ENCODE measurements around the gene KCNIP4. TPM values are rescaled to one million over a fixed set of nuclear protein-coding genes. Genes with fewer than 3 reads are reported as not detected.

KCNIP4 gene
- total RNA-seq, 3 donors from 2014 or later: 0.96 to 11.3 (median 2.4) TPM

- Histone ChIP-seq H3K4me3 (no peak overlapping the region), H3K4me1 (ENCODE audit: low read depth) (no peaks in the 10 kb centered on the region), H3K36me3 (ENCODE audit: low read depth) (no peaks in the 10 kb centered on the region), H3K9me3 (no peaks in the 10 kb centered on the region)
- intact Hi-C loops (cut with DNase I, micrococcal nuclease): no loop called here
- DNase-seq (no peak), ATAC-seq (no peak)
- TF ChIP-seq CTCF (IDR thresholded peaks at IDR 0.05): no peak
These were observed 886.7 kb downstream of the KCNIP4 start for GRCh38 chr4:21061902-21062301.

- intact Hi-C loops (cut with DNase I, micrococcal nuclease): no loop called here
- Histone ChIP-seq H3K4me3 (no peak overlapping the region), H3K9me3 (no peaks in the 10 kb centered on the region), H3K4me1 (ENCODE audit: low read depth) (no peaks in the 10 kb centered on the region), H3K36me3 (ENCODE audit: low read depth) (no peaks in the 10 kb centered on the region)
- no peak for ATAC-seq
- no peak for TF ChIP-seq CTCF (IDR thresholded peaks at IDR 0.05)
- no peak for DNase-seq
These were observed 902.4 kb downstream of the KCNIP4 start for GRCh38 chr4:21046141-21046540.

DNA sequence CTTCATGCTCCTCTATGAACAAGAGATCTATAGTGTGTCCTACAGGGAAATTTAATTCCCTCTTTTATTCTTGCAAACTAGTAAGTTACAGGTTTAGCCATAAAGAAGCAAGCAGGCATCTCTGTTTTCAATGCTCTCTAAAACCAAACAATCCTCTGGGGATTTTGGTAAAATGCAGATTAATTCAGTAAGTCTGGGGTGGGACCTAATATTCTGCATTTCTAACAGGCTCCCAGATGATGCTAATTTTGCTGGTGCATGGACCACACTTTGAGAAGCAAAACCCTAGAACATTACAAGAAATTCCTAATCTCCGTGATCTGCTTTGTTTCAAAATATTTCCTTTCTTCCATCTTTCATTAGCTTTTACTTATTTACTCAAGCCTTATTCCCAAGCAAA is 903.5 kb downstream of the KCNIP4 start:
- no peak overlapping the region for H3K4me3 ChIP-seq
- H3K4me1 ChIP-seq (ENCODE audit: low read depth): no peaks in the 10 kb centered on the region
- intact Hi-C loops (cut with DNase I, micrococcal nuclease): no loop called here
- DNase-seq: no peak
- no peaks in the 10 kb centered on the region for H3K36me3 ChIP-seq (ENCODE audit: low read depth)
- H3K9me3 ChIP-seq: no peaks in the 10 kb centered on the region
- TF ChIP-seq CTCF (IDR thresholded peaks at IDR 0.05): no peak
- ATAC-seq: no peak

DNA sequence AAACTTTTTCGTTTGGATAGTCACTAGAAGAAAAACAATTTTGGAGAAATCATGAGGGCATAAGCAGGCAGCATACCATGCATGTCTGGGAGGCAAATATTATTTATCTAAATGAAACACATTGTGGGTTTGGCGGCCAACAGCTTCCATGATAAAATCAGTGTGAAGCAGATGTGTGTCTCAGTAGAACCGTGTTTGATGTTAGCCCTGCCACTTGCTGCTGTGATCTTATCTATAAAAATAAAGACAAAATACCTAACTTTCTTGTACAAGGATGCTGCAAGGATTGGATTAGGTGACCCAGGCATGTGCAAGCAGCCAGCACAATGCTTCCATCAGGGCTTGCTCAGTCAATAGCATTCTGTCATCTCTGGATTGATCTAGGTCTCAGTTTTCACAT is 906.9 kb downstream of the KCNIP4 start:
- Histone ChIP-seq H3K9me3 (no peaks in the 10 kb centered on the region), H3K4me1 (ENCODE audit: low read depth) (no peaks in the 10 kb centered on the region), H3K36me3 (ENCODE audit: low read depth) (no peaks in the 10 kb centered on the region), H3K4me3 (no peak overlapping the region)
- DNase-seq (no peak), ATAC-seq (no peak)
- no peak for TF ChIP-seq CTCF (IDR thresholded peaks at IDR 0.05)
- intact Hi-C loops (cut with DNase I, micrococcal nuclease): no loop called here

GRCh38 chr4:21034728-21035127 is 913.8 kb downstream of the KCNIP4 start:
- intact Hi-C loops (cut with DNase I, micrococcal nuclease): no loop called here
- no peak overlapping the region for H3K4me3 ChIP-seq
- H3K4me1 ChIP-seq (ENCODE audit: low read depth): no peaks in the 10 kb centered on the region
- ATAC-seq (no peak), DNase-seq (no peak)
- no peak for TF ChIP-seq CTCF (IDR thresholded peaks at IDR 0.05)
- no peaks in the 10 kb centered on the region for H3K36me3 ChIP-seq (ENCODE audit: low read depth)
- no peaks in the 10 kb centered on the region for H3K9me3 ChIP-seq

DNA sequence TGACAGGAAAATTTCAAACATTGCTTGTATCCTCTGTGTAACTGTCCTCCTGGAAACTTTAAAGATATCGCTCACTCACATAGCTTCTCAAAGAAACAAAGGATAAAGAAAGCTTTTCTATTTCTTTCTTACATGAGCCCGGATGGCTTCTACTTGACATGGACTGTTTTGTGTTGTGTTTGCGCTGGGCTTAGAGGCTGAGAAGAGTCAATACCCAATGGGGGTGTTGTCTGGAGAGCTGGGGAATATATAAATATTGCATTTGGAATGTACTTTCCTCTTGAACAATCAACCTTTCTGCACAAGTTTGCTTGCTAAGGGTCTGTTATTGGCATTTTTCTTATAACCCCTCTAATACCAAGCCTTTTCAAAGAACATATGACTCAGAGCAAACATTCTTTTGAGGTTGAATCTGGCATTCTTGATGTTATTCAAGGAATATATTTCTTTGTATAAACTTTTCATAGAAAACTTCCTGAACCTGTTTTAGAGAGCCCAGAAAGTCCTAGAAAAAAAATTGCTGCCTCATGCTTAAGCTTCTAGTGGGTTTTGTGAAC is 916.4 kb downstream of the KCNIP4 start:
- Histone ChIP-seq H3K36me3 (ENCODE audit: low read depth) (no peaks in the 10 kb centered on the region), H3K4me3 (no peak overlapping the region), H3K9me3 (no peaks in the 10 kb centered on the region), H3K4me1 (ENCODE audit: low read depth) (no peaks in the 10 kb centered on the region)
- ATAC-seq (no peak), DNase-seq (no peak)
- no peak for TF ChIP-seq CTCF (IDR thresholded peaks at IDR 0.05)
- intact Hi-C loops (cut with DNase I, micrococcal nuclease): no loop called here
